HG03565 (cell line): ENCODE measurements around the gene ATP6AP1.

Experiments
- ATAC-seq: cut with Tn5 transposase; IDR thresholded peaks from one replicate; pipeline ENCODE4 v1.9.1; 2021; ENCODE audit warnings: mild to moderate bottlenecking, moderate library complexity; ENCODE audit not compliant: unreplicated experiment

The ATP6AP1 gene

DNA sequence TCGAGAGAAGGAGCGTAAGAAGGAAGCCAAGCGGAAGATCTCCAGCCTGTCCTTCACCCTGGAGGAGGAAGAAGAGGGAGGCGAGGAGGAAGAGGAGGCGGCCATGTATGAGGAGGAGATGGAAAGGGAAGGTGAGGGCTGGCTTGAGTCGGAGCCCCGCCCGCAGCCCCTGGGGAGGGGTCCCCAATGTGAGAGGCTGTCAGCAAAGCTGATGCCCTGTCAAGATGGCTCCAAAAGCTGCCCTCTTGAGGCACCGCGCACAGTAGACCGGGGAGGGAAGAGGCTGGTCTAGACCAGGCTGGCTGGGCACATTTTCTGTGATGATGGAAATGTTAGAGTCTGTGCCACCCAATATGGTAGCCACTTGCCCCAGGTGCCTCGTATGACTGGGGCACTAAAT, 18.0 kb downstream of the ATP6AP1 start:
- no peak for ATAC-seq

GRCh38 chrX:154448484-154448883, 20.0 kb downstream of the ATP6AP1 start:
- ATAC-seq = no peak

DNA sequence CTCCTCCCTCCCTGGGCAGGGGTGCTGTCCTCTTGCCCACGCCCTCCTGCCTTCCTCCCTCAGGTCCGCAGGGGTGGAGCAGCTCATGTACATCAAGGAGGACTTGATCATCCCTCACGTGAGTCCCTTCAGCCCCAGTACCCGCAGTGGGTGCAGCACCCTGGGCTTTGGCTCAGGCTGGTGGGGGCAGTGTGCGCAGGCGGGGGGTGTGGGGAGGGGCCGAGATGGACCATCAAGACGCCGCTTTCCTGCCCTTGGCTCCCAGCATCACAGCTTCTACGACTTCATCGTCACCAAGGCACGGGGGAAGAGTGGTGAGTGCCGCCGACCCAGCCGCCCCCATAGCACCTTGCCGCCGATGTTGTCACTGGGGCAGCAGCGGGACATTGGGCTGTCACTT, 21.1 kb downstream of the ATP6AP1 start:
- ATAC-seq = no peak

DNA sequence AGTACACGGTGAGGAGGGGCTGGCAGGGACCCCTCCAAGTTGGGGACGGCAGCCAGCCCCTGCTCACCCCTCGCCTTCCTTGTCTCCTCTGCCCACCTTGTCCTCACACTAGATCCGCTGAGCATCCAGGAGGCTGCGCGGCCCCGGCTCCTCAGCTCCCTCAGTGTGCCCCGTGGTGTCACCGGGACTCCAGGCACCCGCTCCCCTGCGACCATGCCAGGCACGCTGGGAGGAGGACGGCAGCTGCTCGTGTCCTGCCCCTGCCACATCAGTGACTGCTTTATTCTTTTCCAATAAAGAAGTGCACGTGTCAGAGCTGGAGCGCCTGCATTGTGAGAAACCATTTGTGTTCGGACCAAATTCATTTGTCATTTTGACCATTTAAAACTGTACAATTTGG, 21.8 kb downstream of the ATP6AP1 start:
- no peak for ATAC-seq

DNA sequence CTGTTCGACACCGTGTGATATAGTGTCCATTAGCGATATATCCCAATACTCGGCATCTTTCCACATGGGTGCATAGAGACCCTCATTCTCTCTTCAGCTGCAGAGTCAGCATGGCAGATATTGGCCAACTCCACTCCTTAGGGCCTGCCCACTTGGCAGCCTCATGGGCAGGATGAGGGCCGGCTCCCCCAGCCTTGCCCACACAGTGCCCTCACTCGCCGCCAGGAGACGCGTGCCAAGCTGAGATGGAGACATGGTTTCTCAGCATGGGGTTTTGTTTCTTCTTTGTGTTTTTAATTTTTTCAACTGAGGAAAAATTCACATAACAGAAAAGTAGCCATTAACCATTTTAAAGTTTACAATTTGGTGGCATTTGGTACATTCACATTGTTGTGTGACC, 24.3 kb downstream of the ATP6AP1 start:
- ATAC-seq = no peak

DNA sequence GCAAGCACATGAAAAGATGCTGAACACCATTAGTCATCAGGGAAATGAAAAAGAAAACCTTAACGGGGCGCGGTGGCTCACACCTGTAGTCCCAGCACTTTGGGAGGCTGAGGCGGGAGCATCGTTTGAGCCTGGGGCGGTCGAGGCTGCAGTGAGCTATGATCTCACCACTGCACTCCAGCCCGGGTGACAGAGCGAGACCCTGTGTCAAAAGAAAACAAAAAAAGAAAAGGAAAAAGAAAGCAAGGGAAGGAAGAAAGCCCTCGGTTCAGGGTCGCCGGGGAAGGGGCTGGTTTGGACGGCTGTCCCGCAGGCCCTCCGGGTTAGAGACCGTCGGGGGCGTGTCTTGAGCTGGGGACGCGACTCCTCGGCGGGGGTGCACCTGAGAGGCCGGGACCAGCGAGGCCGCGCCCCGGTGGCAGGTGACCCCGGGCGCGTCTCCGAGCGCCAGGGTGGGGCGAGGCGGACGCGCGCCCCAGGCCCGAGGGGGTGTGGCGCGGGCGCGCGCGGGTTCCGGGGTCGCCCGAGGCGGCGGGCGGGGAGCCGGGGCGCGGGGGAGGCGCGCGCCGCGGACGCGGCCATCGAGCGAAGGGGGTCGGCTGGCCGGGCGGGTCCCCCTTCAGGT, 29.1 kb downstream of the ATP6AP1 start:
- peak; percentile 44 for ATAC-seq

- peak; percentile 55 for ATAC-seq
These were observed 29.9 kb downstream of the ATP6AP1 start, which contains the start of gene PLXNA3 for GRCh38 chrX:154458116-154458953. TSS of gene PLXNA3 (plus strand) at chrX:154458281. CDS start at chrX:154460184, 1,903 bp downstream.

- no peak for ATAC-seq
These were observed 30.7 kb downstream of the ATP6AP1 start for GRCh38 chrX:154458954-154459778.

- no peak for ATAC-seq
These were observed 31.4 kb downstream of the ATP6AP1 start for GRCh38 chrX:154459832-154460231.

- no peak for ATAC-seq
These were observed 31.8 kb downstream of the ATP6AP1 start for GRCh38 chrX:154460326-154460725.

DNA sequence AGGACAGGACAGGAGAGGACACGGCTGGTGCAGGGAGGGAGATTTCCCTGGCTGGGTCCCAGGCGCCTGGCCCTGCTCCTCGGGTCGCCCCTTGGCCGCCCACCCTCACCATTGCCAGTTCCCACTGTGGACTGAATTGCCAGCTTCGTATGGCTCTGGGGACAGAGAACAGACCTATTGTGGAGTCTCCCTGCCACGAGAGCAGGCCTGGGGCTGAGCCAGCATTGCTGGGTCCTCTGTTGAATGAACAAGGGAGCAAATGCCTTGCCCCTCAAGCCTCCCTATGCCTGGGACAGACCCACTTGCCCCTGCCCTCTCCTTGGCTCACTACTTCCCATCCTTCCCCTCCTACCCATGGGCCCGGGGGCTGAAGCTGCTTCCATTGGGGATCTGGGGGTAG, 33.9 kb downstream of the ATP6AP1 start:
- no peak for ATAC-seq

DNA sequence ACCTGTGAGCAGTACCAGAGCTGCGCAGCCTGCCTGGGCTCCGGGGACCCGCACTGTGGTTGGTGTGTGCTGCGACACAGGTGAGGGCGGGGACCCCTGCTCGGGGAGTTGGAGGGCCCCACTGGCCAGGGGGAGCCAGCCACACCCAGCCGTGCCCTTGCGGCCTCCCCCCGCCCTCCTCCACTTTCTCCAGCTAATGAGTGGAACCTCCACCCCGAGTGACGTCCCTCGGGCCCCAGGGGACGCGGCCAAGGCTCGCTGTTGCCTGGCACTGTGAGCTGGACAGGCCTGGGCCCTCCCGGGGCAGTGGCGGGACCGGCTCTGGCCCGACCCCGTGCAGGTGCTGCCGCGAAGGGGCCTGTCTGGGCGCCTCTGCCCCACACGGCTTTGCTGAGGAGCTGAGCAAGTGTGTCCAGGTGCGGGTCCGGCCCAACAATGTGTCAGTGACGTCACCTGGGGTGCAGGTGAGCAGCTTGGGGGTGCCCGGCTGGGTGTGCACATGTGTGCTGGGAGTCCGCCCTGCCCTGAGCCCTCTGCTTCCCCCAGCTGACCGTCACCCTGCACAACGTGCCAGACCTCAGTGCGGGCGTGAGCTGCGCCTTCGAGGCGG, 35.2 kb downstream of the ATP6AP1 start:
- no peak for ATAC-seq

- ATAC-seq = no peak
These were observed 36.4 kb downstream of the ATP6AP1 start for GRCh38 chrX:154464806-154465365.

DNA sequence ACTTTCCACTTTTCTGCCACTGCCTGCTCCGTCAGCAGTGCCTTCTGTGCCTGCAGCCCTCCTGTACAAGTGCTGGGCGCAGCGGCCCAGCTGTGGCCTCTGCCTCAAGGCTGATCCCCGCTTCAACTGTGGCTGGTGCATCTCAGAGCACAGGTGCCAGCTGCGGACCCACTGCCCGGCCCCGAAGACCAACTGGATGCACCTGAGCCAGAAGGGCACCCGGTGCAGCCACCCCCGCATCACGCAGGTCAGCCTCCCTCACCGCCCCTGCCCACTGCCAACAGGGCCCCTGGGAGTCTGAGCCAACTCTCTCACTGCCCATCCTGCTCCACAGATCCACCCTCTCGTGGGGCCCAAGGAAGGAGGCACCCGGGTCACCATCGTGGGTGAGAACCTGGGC, 37.1 kb downstream of the ATP6AP1 start:
- ATAC-seq = no peak

DNA sequence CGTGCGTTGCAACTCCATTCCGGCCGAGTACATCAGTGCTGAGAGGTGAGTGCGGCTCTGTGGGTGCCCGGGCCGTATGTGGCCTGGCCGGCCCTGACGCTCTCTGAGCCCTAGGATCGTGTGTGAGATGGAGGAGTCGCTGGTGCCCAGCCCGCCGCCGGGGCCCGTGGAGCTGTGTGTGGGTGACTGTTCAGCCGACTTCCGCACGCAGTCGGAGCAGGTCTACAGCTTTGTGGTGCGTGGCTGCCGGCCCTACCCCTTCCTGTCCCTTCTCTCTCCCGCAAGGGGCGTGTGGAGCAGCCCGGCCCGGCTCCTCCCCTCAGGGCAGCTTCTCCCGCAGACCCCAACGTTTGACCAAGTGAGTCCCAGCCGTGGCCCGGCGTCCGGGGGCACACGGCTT, 37.6 kb downstream of the ATP6AP1 start:
- ATAC-seq = no peak

- no peak for ATAC-seq
These were observed 38.4 kb downstream of the ATP6AP1 start for GRCh38 chrX:154466907-154467306.

DNA sequence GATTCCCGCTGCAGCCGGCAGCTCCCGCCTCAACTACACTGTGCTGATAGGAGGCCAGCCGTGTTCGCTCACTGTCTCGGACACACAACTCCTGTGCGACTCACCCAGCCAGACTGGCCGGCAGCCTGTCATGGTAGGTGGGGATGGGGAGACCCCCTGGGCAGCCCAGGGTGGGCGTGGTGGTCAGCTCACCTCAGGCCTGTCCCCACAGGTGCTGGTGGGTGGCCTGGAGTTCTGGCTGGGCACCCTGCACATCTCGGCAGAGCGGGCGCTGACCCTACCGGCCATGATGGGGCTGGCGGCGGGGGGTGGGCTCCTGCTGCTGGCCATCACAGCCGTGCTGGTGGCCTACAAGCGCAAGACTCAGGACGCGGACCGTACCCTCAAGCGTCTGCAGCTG, 39.1 kb downstream of the ATP6AP1 start:
- no peak for ATAC-seq

- ATAC-seq = no peak
These were observed 39.7 kb downstream of the ATP6AP1 start for GRCh38 chrX:154468217-154468616.

DNA sequence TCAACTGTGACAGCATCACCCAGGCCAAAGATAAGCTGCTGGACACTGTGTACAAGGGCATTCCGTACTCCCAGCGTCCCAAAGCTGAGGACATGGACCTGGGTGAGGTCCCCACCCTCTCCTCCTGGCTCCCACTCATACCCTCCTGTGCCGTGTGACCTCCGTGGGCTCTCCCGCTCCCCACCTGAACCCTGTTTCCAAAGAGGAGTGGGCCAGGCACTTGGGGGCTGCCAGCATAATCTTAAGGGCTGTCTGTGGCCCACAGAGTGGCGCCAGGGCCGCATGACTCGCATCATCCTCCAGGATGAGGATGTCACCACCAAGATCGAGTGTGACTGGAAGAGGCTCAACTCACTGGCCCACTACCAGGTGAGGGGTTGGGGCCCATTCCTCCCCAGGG, 40.6 kb downstream of the ATP6AP1 start:
- ATAC-seq = no peak

DNA sequence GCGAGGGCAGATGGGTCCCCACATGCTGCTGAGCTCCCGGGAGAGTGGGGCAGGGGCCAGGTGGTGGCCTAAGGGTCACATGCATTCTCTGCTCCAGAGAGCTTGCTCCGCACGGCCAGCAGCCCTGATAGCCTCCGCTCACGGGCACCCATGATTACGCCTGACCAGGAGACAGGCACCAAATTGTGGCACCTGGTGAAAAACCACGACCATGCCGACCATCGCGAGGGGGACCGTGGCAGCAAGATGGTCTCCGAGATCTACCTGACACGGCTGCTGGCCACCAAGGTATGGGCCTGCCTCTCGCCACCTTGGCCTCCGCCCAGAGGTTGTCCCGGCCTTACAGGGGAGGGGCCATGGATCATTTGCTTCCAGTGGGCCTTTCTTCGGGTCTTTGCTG, 41.4 kb downstream of the ATP6AP1 start:
- ATAC-seq = no peak

DNA sequence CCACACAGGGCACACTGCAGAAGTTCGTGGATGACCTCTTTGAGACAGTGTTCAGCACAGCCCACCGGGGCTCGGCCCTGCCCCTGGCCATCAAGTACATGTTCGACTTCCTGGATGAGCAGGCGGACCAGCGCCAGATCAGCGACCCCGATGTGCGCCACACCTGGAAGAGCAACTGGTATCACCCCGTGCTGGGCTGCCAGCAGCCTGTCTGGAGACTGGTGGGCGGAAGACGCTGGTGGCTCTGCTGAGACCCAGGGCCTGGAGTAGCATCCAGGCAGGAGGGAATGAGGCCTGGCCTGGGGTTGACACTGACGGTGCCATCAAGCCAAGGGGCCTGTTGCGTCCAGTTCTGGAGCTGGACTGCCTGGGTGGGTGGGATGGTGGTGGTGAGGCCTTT, 42.0 kb downstream of the ATP6AP1 start:
- ATAC-seq = no peak
